ENCODE results near the gene TEX35. TPM values are rescaled to one million over a fixed set of nuclear protein-coding genes. Genes with fewer than 3 reads are reported as not detected.

Gene TEX35
- total RNA-seq: not detected in 2 replicates

GRCh38 chr1:178512566-178513277 lies at the start of gene TEX35:
Gene TEX35, plus strand, starts transcription at chr1:178513109. Its CDS starts 80 bp downstream, at chr1:178513189.

GRCh38 chr1:178496410-178497135 lies 16.3 kb upstream of the TEX35 start, which contains the start of gene CLEC20A:
Gene CLEC20A, minus strand, starts transcription at chr1:178496964. Its CDS starts 25 bp downstream, at chr1:178496939.

Other genes with a start within 250 kb of the TEX35 start
- gene CLEC20A, start 16.1 kb upstream of the TEX35 start, total RNA-seq: not detected in 2 replicates
- gene RALGPS2, start 212.1 kb downstream of the TEX35 start, total RNA-seq: 15.9 and 29.1 TPM in 2 replicates